GM08714 (cell line): ENCODE measurements around the gene VWA3A.
"Not testable (repeated sequence)": the region's sequence is repeated elsewhere in the genome, so short reads cannot be mapped to it uniquely, and the experiment has no call there.

Experiments
- H3K4me3 ChIP-seq: fragments of 200-500 bp; sonication (Bioruptor generic); 2 replicates; pipeline ENCODE4 v1.5.1; 2014; ENCODE audit warnings: mild to moderate bottlenecking, low read length, inconsistent platforms
- ZNF274 ChIP-seq: IDR thresholded peaks from 2 replicates; pipeline ENCODE4 v1.6.1; 2012; ENCODE audit warnings: mild to moderate bottlenecking, low read depth, low read length

VWA3A gene

DNA sequence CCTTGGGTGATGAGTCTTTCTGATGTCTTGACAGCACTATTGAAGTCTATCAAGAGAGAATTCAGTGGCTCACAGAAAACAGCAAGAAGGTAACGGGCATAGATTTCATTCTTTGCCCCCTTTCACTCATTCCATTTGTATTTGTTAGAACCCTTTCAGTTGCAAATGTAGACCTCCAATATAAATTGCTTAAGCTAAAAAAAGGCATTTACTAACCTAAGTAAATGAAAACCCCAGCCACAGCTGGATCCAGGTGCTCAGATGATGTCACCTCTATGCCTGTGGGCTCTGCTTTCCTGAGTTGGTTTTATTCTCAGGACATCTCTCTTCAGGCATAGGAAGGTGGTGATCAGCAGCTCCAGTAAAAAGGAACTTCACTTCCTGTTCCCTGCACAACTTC lies 11.1 kb downstream of the VWA3A start:
- TF ChIP-seq ZNF274: no peak
- H3K4me3 ChIP-seq: no peak overlapping the region

DNA sequence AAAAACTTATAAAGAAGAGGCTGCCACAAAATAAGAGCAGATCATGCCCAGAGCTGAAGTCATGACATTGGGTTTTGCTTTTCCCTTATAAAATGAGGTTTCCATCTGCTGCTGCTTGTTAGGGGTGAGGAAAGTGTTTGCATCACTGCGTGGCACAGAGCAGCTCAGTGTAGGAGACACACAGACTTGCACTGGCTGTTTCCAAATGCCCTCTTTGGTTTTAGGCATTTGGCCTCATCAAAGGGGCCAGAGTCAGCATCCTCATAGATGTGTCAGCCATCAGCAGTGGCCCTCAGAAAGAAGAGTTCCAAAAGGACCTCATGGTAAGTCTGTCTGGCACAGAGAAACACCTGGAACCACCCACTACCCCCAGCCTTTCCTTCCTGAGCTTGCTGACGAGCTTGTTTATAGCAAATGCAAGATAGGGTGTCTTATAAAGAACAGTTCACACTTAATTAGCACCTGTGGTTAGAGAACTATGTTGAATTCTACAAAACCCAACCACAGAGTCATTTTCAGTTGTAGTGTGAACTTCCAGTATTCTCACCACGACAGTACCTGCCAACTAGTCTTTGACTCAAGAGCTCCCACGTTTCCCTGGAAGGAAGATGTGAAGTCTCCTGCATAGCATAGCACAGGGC lies 17.0 kb downstream of the VWA3A start:
- H3K4me3 ChIP-seq: no peak overlapping the region
- no peak for TF ChIP-seq ZNF274

DNA sequence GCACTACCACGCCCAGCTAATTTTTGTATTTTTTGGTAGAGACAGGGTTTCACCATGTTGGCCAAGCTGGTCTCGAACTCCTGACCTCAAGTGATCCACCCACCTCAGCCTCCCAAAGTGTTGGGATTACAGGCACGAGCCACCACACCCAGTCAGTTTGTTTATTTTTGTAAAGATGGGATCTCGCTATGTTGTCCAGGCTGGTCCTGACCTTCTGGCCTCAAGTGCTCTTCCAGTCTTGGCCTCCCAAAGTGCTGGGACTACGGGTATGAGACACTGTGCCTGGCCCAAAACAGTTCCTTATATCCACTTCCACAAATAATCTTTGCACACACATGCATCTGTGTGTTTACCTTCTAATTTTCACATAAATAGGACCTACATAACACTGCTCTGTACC lies 19.3 kb downstream of the VWA3A start:
- H3K4me3 ChIP-seq: not testable (repeated sequence)

GRCh38 chr16:22116095-22116700 lies 23.9 kb downstream of the VWA3A start:
- no peak overlapping the region for H3K4me3 ChIP-seq
- no peak for TF ChIP-seq ZNF274

DNA sequence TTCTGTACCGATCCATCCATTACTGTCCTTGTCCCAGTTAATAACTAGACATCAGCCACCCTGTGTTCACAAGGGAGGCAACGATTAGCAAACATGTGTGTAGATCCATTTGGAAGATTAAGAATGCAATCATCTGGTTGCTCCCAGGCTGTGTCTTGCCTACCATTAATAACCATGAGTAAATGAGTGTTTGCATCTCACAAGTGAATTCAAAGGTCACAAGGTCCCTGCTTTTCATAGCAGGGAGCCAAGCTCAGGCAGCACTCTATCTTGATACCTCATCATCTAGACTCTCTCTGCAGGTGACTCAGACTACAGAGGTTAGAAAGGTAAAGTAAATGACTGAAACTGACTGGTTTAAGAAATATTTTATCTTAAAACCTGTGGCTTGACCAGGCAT lies 25.3 kb downstream of the VWA3A start:
- H3K4me3 ChIP-seq: no peak overlapping the region
- no peak for TF ChIP-seq ZNF274

DNA sequence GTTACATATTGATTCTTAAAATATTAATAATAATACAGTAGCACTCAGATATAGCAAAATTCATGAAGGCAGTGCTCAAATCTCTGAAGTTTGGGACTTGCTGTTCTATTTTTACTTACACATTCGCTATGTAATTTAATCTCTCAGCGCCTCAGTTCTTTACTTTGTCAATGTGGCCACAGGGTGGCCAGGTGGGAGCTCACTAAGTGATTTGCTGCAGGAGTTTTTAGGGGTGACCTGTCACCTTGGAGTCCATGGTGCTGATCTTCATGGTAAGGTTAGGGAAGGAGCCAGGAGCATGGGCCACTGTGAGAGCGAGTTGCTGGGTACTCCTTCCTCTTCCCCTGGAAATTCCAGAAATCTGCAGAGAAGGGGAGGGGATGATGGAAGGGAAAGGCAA lies 28.1 kb downstream of the VWA3A start:
- no peak for TF ChIP-seq ZNF274
- H3K4me3 ChIP-seq: no peak overlapping the region

DNA sequence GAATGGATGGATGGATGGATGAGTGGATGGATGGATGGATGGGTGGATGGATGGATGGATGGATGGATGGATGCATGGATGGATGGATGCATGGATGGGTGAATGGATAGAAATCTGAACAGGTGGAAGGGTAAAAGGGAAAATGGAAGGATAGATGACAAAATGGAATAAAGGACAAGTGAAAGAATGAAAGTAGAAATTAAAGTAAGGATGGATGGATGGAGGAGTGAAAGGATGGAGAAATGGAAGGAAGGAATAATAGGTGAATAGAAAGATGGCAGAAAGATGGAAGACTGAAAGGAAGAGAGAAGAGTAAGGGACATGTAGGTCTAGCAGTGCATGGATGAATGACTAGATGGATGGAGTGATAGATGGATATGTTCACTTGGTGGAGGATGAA lies 29.9 kb downstream of the VWA3A start:
- no peak overlapping the region for H3K4me3 ChIP-seq
- no peak for TF ChIP-seq ZNF274

DNA sequence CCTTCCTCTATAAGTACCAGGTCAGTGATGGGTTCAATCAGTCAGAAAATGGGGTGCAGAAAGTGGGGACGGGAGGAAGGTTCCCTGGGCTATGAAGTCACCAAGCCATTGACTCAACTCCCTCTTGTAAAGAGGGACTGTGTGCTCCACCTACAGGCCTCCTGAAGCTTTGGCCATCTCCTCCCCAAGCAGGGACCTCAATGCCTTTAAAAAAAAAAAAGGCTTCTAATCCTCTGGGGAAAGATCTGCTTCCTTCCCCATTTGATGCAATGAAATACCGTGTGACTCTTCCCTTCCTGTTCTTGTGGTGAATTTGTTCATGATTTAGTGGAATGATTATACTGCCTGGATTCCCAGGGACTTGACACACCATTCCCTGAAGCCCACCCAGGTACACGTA lies 30.8 kb downstream of the VWA3A start:
- TF ChIP-seq ZNF274: no peak
- no peak overlapping the region for H3K4me3 ChIP-seq

DNA sequence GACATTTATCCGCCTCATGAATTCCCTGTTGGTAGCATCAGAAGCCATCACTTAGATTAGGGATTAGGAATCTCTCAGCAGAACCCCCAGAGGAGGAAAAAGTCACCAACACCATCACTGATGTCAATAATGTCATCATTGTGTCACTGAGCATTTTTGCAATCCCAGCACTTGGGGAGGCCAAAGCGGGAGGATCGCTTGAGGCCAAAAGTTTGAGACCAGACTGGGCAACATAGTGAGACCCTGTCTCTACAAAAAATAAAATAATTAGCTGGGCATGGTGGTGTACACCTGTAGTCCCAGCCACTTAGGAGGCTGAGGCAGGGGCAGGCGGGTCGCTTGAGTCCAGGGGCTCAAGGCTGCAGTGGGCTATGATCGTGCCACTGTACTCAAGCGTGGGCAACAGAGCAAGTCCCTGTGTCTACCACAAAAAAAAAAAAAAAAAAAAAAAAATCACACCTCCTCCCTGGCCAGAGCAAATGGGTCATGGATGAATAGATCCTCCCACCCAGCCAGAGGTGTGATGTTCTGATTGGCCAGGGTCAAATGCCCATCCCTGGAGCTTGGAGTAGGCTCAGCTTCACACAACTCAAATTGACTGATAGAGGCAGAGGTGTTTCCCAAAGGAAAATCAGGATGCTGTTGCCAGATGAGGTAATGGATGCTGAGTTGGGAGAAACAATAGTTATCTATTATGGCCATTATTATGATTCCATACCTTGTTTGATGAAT lies 31.6 kb downstream of the VWA3A start:
- H3K4me3 ChIP-seq: no peak overlapping the region
- no peak for TF ChIP-seq ZNF274

- H3K4me3 ChIP-seq: no peak overlapping the region
- no peak for TF ChIP-seq ZNF274
These were observed 32.4 kb downstream of the VWA3A start for GRCh38 chr16:22124583-22125284.

DNA sequence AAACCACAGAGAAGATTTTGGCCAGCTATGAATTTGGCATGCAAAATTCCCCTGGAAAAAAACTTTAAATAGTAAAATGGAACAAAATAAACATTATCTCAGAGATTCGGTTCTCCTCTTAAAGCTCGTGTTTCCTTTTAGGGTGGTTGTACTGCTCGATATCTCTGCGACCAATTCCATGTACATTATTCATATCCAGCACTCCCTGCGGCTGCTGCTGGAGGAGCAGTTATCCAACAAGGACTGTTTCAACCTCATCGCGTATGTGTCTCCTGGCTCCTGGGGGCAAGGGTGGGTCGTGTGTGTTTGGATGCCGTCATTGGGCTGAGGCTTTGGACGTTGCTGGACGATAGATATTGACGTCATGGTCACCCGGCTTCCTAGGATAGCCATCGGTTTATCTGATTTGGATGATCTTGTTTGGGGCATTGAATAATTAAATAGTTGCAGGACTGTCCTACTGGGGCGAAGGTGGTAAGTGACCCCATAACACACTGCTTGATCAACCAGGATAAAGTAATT lies 33.8 kb downstream of the VWA3A start:
- no peak overlapping the region for H3K4me3 ChIP-seq
- TF ChIP-seq ZNF274: no peak

DNA sequence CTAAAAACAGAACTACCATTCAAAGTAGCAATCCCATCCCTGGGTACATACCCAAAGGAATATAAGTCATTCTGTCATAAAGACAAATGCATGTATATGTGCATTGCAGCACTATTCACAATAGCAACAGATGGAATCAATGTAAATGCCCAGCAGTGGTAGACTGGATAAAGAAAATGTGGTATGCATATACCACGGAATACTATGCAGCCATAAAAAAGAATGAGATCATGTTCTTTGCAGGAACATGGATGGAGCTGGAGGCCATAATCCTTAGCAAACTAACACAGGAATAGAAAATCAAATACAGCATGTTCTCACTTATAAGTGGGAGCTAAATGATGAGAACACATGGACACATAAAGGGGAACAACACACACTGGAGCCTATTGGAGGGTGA lies 36.2 kb downstream of the VWA3A start:
- not testable (repeated sequence) for H3K4me3 ChIP-seq

DNA sequence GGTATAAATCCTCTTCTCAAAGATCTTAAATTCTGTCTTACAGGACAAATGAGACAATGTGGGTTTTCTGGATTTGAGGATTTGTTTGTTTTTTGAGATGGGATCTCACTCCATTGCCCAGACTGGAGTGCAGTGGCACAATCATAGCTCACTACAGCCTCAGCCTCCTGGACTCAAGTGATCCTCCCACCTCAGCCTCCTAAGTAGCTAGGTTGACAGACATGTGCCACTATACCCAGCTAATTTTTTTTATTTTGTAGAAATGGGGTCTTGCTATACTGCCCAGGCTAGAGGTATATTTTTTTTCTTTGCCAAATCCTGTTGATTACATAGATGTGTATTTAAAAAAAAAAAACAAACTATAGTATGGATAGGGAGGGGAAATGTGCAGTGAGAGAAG lies 38.2 kb downstream of the VWA3A start:
- no peak for TF ChIP-seq ZNF274
- H3K4me3 ChIP-seq: no peak overlapping the region

GRCh38 chr16:22132801-22133200 lies 40.5 kb downstream of the VWA3A start:
- H3K4me3 ChIP-seq: no peak overlapping the region
- TF ChIP-seq ZNF274: no peak

GRCh38 chr16:22138482-22138881 lies 46.1 kb downstream of the VWA3A start:
- H3K4me3 ChIP-seq: no peak overlapping the region
- no peak for TF ChIP-seq ZNF274
